ENCODE measurements around the gene ASTN2.

The ASTN2 gene

DNA sequence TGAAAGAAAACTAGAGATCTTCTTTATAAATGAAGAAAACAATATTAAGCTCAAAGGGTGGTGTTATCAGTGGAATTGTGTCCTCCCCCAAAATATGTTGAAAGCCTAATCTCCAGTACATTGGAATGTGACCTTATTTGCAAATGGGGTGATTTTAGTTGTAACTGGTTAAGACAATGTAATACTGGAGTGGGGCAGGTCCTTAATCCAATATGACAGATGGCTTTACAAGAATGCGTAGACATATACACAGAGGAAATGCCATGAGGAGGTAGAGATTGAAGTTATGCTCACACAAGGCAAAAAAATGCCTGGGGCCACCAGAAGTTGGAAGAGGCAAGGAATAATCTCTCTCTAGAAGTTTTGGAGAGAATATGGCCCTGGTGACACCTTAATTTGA, 741.5 kb downstream of the ASTN2 start:
- no peak for DNase-seq (ENCODE audit: low read depth in 2 of 2)

DNA sequence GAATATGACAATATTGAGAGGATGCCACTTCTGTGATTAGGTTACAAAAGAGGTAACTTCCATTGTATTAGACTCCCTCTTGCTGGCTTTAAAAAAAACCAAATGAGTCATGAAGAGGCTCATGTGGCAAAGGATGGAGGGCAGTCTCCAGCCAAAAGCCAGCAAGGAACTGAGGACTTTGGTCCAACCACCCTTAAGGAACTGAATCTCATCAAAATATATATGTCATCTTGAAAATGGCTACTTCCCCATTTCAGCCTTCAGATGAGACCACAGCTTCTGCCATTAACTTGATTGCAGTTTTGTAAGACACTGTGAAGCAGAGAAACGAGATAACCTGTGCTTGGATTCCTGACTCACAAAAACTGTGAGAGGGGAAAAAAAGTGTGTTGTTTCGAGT, 743.3 kb downstream of the ASTN2 start:
- no peak for DNase-seq (ENCODE audit: low read depth in 2 of 2)

- DNase-seq (ENCODE audit: low read depth in 2 of 2) = no peak
These were observed 745.7 kb downstream of the ASTN2 start for GRCh38 chr9:116668970-116669695.

DNA sequence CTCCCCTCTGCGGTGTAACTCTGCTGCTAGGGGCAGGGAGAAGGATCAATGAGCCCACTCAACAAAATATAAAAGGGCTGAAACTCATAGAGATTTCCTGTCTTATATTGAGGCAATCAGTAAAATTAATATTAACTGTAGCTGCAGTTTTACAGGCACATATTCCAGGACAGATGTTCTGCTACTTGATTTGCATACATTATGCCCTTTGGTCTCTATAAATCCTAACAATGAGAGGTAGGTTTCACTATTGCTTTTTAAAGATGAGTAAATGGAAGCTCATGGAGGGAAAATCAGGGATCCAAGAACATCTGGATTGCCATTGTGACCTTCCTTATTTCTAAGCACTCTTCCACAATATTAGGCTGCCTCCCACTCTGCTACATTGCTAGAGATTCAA, 751.3 kb downstream of the ASTN2 start:
- no peak for DNase-seq (ENCODE audit: low read depth in 2 of 2)

DNA sequence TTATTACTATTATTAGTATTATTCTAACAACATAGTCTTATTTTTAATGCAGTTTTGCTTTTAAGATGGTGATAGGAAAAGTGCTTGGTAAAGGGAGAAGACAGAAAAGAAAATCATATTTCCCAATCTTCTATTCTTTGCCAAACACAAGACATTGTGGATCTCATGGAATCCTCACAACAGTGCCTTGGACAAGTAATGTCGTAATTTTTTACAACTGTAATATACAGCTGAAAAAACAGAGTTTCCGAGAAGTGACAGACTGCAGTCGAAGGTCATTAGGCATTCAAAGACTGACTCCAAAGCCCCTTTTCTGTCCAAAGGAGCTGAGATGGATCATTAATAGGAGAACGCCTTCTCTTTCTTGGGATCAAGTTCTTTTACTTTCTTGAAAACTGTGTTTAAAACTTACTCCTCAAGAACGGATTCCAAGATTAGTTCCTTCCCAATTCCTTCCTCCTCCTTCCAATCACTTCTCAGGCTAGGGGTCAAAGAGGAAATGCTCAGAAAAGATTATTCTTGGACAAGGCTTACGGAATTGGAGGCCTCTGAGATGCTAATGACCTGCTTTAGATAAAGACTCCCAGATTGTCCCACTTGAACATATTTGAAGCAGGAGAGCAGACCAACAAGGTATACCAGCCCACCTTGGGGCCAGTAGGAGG, 752.1 kb downstream of the ASTN2 start:
- no peak for DNase-seq (ENCODE audit: low read depth in 2 of 2)

DNA sequence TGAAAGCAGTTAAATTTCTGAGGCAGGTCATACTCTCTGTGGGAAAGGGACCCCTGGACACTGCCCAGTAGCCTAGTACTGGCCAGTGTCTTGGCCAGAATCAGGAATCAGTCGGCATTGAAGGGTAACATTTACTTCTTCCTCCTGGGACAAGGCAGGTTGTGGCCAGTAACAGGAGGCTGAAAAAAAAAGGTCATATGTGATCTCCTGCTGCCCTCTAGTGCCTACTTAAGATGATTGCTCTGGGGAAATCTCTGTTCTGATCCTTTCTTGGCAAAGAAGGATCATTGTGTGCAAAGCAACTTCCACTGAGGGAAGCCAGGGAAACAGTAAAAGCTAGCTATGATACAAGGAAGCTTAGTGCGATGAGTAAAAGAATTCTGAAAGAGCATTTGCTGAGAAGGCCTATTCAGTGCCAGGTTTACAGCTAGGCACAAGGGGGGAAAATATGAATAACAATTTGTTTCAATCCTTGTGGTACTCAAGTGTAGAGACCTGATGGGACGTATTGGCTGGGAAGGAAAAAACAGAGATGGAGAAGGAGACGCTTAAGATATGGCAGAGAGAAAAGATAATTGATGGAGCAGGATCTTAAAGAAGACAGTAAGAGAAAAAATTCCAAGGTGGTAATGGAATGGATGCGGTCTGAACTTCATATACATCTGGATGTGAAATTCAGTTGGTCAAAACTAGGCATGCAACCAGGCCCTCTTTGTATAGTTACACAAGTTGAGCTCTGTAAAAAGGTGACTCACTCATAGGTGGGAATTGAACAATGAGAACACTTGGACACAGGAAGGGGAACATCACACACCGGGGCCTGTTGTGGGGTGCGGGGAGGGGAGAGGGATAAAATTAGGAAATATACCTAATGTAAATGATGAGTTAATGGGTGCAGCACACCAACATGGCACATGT, 753.6 kb downstream of the ASTN2 start:
- no peak for DNase-seq (ENCODE audit: low read depth in 2 of 2)

GRCh38 chr9:116658265-116658664, 756.6 kb downstream of the ASTN2 start:
- no peak for DNase-seq (ENCODE audit: low read depth in 2 of 2)

- no peak for DNase-seq (ENCODE audit: low read depth in 2 of 2)
These were observed 757.9 kb downstream of the ASTN2 start for GRCh38 chr9:116656977-116657376.

DNA sequence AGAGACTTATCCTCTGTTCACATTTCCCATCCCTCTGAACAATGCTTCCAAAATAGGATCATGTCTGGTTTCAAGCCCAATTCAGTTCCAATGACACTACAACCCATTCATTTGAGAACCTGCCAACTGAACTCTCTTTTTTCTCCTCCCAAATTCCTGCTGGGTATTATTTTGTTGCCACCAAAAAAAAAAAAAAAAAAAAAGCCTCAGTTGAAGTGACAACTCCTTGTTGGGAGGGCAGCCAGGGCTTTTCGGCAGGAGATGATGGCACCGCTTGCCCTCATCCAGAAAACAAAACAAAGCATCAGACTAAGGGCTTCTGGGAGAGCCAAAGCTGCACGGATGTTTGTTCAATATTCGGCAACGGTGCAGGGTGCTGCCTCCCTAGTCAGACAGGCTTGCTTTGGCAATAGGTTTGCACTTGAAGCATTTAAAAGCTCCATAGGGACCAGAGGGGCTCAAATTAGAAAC, 758.3 kb downstream of the ASTN2 start:
- DNase-seq (ENCODE audit: low read depth in 2 of 2) = no peak

DNA sequence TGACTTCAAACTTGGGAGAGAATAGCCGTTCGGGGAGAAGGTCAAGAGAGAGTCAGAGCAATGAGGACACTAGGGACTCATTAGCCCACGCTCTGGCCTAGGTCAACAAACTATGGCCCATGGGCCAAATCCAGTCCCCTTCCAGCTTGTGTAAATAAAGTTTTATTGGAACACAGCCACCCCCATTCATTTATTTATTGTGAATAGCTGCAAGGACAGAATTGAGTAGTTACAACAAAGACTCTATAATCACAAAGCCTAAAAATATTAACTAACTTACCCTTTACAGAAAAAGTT, 760.9 kb downstream of the ASTN2 start:
- DNase-seq (ENCODE audit: low read depth in 2 of 2) = no peak

- DNase-seq (ENCODE audit: low read depth in 2 of 2) = no peak
These were observed 761.4 kb downstream of the ASTN2 start for GRCh38 chr9:116653348-116654058.

DNA sequence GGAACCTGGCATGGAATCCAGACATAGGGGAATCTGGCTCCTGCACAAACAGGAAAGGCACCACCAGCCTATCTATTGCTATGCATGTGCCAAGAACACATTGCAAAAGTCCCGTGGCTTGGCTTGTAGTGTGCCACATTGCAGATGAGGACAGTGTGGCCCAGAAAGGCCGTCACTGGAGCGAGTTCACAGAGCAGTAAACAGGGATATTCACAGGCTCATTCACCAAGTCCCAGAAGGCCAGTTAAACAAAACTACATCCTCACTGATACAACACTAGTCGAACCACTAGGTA, 767.4 kb downstream of the ASTN2 start:
- DNase-seq (ENCODE audit: low read depth in 2 of 2) = no peak

- no peak for DNase-seq (ENCODE audit: low read depth in 2 of 2)
These were observed 768.0 kb downstream of the ASTN2 start for GRCh38 chr9:116646661-116647514.

- no peak for DNase-seq (ENCODE audit: low read depth in 2 of 2)
These were observed 770.7 kb downstream of the ASTN2 start for GRCh38 chr9:116644091-116644688.

DNA sequence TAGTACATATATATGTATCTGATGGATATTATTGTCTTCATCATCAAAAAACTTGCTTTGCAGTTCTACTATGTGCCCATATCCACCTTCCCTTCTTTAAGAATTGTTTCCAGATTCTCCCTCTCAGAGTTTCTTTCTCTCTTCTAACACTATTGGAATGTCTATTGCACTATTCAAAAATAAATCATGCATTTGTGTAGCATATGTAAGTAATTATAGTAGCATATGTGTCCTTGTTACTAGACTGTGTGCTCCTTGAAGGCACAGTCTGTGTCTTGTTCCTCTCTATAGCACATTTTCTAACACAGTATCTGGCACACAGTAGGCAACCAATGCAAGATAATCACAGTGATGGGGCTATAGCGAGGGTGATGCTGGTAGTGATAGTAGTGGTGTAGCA, 771.2 kb downstream of the ASTN2 start:
- no peak for DNase-seq (ENCODE audit: low read depth in 2 of 2)

DNA sequence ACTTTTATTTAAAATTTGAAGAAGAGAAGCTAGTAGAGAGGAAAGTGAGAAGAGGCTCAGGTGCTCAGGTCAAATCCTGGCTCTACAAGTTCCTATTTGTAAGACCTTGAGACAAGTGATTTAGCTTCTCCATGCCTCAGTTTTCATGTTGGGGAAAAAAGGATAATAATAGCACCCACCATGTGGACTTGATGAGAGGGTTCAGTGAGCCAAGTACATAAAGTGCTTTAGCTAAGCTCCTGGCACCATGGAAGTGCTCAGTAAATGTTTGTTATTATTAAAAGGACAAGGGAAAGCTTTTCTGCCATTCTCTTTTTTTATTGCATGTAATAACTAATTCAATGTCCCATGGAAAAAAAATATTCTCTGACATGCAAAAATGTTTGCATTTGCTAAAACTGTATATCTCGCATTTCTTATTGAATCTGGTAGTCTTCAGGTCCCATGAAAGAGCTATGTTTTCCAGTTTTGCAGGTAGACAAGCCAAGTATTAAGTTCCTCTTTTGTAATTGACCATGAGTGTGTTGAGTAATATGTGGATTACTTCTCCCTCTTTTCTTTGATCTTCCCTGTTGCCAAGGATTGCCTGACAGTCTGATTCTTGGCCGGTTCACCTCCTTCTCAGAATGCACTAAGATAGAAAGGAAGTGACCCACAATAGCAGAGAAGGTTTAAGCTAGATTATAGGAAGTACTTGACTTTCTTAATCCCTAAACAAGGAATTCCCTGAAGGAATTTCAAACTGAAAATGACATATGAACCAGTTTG, 773.4 kb downstream of the ASTN2 start:
- no peak for DNase-seq (ENCODE audit: low read depth in 2 of 2)

DNA sequence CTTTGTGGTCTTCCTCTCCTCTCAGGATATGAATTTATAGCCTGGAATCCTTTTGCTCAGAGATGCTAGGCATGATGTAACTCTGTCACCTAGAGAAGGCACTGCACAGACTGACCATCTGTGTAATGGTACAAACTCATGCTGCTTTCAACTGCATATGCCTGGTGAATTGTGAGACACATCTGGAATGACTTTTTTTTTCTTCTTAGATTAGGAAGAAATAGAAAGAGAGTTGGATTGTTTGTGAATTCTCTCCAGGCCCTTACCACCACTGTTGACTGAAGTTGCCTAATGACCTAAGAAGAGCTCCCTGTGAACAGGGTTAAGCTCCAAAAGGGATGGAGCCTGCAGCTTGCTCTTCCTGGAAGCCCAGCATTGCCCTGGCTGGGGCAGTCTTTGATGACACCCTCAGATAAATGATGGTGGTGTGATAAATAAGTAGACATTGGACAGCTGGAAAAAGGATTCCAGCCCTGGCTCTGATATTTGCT, 775.6 kb downstream of the ASTN2 start:
- DNase-seq (ENCODE audit: low read depth in 2 of 2) = no peak

DNA sequence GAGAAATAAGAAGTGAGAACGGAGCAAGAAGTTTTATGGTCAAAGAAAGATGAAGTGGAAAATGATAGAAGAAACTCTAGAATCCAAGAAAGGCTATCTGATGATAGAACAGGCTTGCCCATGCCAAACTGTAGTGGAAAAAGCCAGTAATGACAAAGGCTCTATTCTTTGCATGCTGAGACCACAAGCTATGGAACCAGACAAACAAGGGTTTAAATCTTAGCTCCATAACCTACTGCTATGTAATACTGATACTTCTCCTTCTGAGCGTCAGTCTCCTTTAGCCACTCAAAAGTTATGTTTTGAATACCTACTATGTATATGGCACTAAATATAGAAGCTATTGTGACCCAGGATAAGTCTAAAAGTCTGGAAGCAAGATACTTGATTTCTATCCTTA, 778.9 kb downstream of the ASTN2 start:
- DNase-seq (ENCODE audit: low read depth in 2 of 2) = no peak

DNA sequence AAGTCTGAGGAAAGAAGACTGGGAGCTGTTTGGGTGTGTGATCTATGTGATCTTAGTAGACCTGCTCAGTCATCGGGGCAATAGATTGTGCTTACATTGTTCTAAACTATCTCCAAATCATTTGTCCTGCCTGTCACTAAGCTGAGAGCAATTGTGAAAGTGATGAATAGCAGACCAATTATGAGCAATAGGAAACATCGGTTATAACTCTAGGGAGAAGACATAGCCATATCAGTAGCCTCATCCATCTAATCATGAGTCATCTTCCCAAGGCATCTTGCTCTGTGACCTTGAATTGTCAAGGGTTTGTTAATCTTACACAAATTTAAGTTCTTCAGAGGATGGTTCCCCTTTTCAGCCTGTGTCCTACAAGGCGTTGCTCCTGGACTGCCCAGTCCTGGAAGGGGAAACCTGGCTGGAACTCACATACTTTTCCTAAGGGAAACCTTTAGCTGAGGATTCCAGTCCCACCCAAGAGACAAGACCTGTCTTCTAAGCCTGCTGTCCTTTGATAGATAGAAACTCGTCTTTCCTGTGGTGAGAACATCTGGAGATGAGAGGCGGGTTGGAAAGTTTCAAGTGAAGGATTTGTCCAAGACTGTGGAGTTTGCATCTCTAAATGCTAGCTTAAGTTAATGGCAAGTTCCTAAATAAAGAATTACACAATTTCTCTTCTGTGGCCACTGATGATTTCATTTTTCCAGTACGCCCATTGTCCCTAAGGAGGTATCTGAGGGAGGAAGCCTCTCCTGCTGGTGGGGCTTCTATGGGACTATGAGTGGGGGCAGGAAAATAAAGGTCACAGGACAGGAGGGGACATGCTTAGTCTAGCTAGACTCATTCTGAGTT, 781.6 kb downstream of the ASTN2 start:
- DNase-seq (ENCODE audit: low read depth in 2 of 2) = no peak

Data from stimulated activated CD4-positive, alpha-beta T cell treated with anti-CD3 and anti-CD28 coated beads, Interleukin-1b, Interleukin-23, amount 100 ng/mL, for 4 hours (primary cell).